SH-SY5Y (cell line): ENCODE results near the gene PAK1.

Experiments used
- GATA2 ChIP-seq: IDR thresholded peaks from 2 replicates; pipeline ENCODE4 v1.6.1; 2011; ENCODE audit warnings: mild to moderate bottlenecking, low read depth, low read length
- GATA3 ChIP-seq: IDR thresholded peaks from 2 replicates; pipeline ENCODE4 v1.6.1; 2011; ENCODE audit warnings: low read depth, mild to moderate bottlenecking, low read length, moderate library complexity

GRCh38 chr11:77416357-77416756 is 57.5 kb downstream of the PAK1 start:
- no peak for TF ChIP-seq GATA2
- no peak for TF ChIP-seq GATA3
